Stimulated activated CD4-positive, alpha-beta T cell treated with anti-CD3 and anti-CD28 coated beads, Interleukin-1b, Interleukin-23, amount 100 ng/mL, for 24 hours (primary cell): ENCODE measurements around the gene RAB6A.
"Not testable (repeated sequence)": the region's sequence is repeated elsewhere in the genome, so short reads cannot be mapped to it uniquely, and the experiment has no call there.

ENCODE experiments used
- DNase-seq, 4 experiments: peaks; one replicate each; pipeline ENCODE4 v3.0.0-alpha.2; 2020; ENCODE audit warnings: low read depth in 4 of 4, low spot score in 1 of 4

The RAB6A gene

DNA sequence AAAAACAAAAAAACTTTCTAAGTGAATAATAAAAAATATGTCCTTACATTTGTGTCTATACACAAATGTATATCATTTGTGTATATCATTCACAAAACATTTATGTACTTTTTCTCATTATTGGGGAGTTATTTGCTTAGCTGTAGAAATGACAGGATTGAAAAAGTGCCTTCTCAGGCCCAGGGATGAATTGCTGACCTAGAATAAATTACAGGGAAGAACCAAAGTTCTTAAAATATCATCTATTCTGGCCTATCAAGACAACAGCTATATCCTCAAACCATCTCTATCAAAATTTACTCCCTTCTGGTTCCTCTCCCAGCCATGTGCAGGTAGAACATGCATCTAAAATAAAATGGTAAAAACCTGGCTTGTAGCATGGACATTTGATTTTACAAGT lies 1.9 kb upstream of the RAB6A start:
- no peak for DNase-seq

DNA sequence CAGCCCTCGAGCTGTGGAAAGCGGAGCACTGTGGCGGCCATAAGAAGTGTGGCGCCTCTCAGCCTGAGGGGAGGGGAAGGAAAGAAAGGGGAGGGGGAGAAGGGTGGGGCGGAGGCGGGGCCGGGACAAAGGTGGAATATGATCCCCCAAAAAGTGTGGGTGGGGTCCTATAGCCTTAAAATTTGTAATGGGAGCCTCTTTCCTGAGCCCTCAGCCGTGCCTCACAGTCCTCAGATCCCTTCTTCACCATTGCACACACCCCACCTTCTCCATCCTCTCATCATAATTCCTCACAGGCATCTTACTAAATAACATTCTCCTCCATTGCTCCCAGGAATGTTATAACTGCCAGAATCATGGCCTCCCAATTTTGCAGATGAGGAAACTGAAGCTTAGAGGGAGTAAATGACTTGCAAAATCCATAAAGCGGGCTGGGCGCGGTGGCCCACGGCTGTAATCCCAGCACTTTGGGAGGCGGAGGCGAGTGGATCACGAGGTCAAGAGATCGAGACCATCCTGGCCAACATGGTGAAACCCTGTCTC lies 600 bp upstream of the RAB6A start:
- no peak for DNase-seq

DNA sequence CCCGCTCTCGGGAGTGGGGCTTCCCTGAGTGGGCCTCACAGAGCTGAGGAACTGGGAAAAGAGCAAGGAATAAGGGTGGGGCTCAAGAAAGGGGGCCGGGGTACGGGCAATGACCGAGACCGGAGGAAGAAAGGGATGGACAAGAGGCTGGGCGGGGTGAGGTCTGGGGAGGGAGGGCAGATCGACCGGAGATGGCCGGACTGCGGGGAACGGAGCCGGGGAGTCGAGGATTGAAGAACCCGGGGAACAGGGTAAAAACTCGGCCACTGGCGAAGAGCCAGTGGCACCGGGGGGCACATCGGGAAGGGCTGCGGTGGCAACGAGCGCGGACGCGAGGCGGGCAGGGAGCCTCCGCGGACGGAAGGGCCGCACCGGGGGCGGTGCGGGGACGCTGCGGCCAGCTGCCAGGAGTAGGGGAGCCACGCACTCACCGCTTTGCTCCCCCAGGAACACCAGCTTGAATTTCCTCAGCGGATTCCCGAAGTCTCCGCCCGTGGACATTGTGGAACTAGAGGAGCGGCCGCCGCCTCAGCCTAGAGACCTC lies 667 bp downstream of the RAB6A start:
- peak in 1 of 4 experiments; percentile 3 for DNase-seq

DNA sequence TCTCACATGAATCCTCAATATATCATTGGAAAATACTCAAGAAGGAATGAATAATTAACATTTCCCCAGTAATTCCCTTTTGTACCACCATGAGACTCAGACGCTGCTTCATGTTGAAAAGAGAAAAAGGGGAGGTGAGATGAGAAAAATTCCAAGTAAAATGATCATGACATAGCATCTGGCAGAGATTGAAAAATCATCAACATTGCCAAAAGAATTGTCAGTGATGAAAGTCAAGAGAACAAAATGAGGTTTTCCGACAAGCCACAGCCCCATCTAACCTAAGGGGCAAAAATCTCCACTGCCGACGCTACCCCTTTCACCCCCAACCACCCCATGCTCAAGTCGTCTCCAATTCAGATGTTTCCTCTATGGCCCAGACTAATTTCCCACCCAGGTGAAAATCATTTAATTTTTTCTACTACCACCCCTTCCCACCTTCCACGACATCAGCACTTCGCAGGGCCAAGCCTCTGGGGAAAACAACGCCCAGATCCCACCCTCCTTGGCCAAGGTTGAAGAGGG lies 1.2 kb downstream of the RAB6A start:
- no peak for DNase-seq

DNA sequence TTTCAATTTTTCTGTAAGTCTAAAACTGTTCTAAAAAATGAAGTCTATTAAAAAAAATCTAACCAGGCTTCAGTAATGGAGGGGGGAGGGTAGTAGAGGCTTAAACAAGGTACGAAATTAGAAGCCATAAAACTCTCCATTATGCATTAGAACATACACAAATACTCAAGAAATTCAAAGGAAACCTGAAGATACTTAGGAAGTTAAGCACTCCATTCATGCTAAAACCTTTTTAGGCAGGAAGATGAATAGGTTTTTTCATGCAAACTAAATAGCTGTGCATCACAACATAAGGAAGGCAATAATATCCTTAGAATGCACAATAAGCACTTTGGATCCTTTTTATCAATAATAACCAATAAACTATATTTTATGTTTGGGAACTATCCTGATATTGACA lies 2.4 kb downstream of the RAB6A start:
- DNase-seq, result no peak

DNA sequence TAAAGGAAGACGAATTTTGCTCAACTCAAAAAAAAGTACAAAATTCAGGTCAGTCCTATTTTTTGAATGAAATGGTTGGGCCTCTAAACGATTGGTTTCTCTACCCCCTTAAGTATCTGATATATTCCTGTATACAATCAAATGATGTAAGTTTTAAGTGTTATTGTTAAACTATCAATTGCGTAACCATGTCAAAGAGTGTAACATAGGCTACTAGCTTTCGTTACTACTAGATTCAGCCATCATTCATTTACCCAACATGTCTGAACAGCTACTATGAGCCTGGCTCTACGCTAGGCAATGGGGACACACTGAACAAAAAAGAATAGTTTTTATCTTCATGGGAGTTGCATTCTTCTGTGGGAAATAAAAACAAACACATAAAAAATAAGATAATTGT lies 3.3 kb downstream of the RAB6A start:
- DNase-seq, result no peak

DNA sequence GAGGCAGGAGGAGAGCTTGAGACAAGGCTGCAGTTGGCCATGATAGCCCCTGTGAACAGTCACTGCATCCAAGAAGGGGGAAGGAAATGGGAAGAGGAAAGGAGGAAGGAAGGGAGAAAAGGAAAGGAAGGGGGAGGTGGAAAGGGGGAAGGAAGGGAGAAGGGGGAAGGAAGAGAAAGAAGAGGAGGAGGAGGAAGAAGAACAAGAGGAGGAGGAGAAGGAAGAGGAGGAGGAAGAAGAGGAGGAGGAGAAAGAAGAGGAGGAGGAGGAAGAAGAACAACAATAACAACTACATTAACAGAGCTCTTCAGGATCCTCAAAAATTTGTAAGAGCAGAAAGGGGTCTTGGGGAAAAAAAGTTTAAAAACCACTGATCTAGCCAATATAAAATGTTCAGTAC lies 5.2 kb downstream of the RAB6A start:
- DNase-seq, result no peak

DNA sequence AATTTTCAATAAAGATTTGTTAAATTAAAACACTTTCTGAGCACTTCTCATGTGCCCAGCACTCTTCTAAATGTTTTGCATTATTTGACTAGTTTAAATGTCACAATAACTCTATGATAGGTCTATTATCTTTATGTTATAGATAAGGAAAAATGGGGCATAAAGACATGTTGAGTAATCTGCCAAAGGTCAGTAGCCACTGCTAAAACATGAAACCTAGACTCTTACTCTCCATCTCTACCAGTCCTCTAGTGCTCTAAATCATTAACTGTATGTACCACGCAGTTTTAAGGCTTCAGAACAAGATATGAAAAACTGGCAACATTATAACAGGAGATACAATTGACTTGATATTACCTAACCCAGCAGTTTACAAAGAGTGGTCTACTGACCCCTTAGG lies 6.9 kb downstream of the RAB6A start:
- DNase-seq, result no peak

DNA sequence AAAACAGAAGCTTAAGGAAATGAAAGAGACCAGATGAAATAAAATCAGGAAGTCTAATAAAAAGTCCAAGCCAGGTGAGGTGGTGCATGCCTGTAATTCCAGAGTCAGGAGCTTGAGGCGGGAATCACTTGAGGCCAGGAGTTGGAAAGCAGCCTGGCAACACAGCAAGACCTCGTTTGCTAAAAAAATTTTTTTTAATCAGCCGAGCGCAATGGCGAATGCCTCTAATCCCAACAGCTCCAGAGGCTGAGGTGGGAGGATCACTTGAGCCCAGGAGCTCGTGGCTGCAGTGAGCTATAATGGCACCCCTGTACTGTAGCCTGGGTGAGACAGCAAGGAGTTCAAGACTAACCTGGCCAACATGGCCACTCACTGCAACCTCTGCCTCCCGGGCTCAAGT lies 8.0 kb downstream of the RAB6A start:
- DNase-seq, result no peak

DNA sequence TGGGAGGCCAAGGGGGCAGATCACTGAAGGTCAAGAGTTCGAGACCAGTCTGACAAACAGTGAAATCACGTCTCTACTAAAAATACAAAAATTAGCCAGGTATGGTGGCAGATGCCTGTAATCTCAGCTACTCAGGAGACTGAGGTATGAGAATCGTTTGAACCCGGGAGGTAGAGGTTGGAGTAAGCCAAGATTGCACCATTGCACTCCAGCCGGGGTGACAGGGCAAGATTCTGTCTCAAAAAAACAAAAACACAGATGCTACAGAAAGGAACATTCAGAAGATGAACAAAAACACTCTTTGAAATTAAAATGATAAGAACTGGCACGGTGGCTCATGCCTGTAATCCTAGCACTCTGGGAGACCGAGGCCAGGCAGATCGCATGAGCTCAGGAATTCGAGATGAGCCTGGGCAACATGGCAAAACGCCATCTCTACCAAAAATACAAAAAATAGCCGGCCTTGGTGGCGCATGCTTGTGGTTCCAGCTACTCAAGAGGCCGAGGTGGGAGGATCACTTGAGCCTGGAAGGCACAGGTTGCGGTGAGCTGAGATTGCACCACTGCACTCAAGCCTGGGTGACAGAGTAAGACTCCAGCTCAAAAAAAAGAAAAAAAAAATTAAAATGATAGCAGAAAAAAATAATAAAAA lies 8.5 kb downstream of the RAB6A start:
- DNase-seq, result no peak

DNA sequence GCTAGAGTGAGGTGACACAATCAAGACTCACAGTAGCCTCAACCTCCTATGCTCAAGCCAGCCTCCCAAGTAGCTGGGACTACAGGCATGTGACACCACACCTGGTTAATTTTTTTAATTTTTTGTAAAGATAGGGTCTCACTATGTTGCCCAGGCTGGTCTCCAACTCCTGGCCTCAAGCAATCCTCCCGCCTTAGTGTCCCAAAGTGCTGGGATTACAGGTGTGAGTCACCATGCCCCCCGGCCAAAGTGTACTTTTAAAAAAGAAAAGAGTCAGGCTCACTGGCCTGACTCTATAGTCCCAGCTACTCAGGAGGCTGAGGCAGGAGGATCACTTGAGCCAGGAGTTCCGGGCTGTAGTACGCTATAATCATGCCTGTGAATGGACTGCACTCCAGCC lies 10.0 kb downstream of the RAB6A start:
- DNase-seq, result not testable (repeated sequence)

DNA sequence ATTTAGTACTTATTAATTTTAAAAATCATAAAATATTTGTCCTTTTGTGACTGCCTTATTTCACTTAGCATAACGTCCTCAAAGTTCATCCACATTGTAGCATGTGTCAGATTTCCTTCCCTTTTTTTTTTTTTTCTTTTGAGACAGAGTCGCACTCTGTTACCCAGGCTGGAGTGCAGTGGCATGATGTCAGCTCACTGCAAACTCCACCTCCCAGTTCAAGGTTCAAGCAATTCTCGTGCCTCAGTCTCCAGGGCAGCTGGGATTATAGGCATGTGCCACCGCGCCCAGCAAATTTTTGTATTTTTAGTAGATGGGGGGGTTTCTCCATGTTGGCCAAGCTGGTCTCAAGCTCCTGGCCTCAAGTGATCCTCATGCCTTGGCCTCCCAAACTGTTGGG lies 10.6 kb downstream of the RAB6A start:
- no peak for DNase-seq

DNA sequence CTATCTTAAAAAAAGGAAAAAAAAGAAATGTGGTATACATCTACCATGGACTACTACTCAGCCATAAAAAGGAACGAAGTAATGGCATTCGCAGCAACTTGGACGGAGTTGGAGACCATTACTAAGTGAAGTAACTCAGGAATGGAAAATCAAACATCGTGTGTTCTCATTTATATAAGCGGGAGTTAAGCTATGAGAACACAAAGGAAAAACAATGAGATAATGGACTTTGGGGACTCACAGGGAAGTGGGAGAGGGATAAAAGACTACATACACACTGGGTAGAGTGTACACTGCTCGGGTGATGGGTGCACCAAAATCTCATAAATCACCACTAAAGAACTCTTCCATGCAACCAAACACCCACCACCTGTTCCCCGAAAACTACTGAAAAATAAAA lies 11.8 kb downstream of the RAB6A start:
- no peak for DNase-seq

DNA sequence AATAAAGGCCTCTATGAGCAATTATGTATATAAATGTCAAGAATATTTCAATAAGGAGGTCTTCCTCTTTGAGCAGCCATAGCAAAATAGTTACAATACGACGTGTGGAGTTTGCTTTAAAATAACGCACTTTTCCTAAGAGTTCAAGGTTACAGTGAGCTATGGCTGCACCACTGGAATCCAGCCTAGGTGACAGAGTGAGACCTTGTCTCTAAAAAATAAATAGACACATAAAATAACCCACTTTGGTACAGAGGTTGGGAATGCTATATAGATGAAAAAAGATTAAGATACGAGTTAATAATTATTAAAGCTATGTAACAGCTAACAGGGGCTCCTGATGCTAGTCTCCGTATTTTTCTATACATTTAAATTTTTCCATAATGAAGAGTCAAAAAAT lies 12.6 kb downstream of the RAB6A start:
- no peak for DNase-seq

DNA sequence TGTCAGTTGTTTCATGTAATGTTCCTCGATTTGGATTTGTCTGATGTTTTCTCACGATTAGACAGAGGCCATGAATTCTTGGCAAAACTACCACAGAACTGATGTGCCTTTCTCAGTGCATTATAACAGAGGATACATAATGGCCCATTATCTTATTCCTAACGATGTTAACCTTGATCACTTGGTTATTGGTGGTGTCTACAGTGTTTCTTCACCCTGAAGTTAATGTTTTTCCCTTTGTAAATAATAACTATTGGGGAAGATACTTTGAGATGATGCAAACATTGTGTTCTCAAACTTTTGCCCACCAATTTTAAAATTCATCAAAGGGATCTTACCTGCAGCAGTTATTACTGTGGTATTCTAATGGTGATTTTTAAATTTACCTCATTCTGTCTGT lies 13.1 kb downstream of the RAB6A start:
- DNase-seq, result no peak

DNA sequence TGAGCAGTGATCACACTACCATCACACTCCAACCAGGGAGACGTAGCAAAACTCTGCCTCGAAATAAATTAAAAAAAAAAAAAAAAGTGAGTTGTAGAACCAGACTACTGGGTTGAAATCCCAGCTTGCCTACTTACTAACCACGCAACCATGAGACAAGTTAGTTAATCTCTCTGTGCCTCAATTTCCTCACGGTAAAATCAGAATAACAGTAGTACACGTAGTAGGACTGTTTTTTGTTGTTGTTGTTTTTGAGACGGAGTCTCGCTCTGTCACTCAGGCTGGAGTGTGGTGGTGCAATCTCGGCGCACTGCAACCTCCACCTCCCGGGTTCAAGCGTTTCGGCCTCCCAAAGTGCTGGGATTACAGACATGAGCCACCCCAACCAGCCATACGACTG lies 14.2 kb downstream of the RAB6A start:
- no peak for DNase-seq

DNA sequence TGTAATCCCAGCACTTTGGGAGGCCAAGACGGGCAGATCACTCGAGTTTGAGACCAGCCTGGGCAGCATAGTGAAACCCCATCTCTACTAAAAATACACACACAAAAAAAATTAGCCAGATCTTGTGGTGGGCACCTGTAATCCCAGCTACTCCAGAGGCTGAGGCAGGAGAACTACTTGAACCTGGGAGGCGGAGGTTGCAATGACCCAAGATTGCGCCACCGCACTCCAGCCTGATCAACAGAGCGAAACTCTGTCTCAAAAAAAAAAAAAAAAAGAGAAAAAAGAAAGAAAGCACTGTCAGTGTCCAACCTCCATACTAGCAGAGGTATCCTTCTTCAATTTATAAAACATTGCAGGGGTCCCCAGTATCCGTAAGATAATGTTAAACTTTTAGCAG lies 17.8 kb downstream of the RAB6A start:
- no peak for DNase-seq

DNA sequence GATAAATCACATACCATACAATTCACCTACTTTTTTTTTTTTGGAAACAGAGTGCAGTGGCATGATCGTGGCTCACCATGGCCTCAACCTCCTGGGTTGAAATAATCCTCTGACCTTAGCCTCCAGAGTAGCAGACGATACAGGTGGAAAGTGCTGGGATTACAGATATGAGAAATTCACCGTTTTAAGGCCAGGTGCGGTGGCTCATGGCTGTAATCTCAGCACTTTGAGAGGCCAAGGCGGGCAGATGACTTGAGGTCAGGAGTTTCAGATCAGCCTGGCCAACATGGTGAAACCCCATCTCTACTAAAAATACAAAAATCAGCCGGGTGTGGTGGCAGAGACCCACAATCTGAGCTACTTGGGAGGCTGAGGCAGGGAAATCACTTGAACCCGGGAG lies 24.9 kb downstream of the RAB6A start:
- DNase-seq, result not testable (repeated sequence)

DNA sequence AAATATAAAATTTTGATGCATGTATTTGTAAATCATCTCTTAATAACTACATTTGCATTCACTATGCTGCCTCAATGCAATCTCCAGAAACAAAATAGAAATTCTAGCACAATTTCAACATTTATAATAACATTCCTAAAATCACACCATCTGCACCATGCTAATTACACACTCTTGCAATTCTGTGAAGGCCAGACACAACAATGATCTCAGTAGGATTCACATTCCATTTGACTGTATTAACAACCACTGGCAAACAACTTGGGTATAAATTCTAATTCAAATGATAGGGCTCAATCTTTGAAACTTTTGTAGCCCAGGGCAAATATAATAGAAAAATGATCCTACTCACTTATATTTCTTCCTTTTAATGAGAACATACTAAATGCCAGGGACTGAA lies 25.9 kb downstream of the RAB6A start:
- DNase-seq, result no peak

DNA sequence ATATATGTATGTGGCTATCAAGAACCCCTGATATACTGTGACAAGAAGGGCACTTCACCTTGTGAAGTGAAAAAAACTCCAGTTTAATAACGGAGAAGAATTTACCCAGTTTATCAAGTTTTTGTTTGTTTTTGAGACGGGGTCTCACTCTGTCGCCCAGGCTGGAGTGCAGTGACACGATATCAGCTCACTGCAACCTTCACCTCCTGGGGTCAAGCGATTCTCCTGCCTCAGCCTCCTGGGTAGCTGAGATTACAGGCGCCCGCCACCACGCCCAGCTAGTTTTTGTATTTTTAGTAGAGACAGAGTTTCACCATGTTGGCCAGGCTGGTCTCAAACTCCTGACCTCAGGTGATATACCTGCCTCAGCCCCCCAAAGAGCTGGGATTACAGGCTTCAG lies 26.9 kb downstream of the RAB6A start:
- DNase-seq, result not testable (repeated sequence)

DNA sequence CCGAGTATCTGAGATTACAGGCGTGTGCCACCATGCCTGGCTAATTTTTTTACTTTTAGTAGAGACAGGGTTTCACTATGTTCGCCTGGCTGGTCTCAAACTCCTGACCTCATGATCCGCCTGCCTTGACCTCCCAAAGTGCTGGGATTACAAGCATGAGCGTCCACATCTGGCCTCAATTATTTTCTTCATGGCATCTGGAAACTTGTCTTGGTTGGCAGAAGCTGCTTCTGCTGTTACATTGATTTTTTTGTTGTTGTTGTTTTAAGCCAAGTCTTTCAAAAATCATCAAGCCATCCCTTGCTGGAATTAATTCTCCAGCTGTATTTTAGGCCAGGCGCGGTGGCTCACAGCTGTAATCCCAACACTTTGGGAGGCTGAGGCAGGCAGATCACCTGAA lies 27.9 kb downstream of the RAB6A start:
- DNase-seq, result not testable (repeated sequence)

DNA sequence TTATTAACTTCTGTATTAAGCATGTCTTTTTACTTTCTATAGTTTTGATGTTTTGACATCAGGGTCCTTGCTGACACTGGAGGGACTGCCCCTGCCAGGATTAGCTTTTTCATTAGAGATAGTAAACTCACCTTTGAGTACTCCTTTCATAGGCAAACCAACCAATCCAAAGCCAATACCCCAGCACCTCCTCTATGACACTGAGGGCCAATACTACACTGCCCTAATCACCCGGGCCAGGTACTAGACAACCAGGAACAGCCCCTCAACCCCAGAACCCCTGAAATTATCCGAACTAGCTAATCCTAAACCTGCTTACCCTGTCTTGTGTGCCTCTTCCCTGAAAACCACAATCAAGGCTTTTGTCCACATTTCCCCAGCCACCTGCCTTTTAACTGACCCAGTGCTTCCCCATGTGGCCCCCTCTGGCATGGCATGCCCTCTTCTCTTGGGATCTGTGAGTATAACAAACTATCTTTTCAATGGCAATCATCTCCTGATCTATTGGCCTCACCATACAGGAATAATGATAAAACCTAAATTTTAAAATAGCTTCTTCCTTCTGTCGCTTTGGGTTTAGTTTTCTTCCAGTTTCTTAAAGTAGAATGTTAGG lies 31.2 kb downstream of the RAB6A start:
- DNase-seq, result no peak

DNA sequence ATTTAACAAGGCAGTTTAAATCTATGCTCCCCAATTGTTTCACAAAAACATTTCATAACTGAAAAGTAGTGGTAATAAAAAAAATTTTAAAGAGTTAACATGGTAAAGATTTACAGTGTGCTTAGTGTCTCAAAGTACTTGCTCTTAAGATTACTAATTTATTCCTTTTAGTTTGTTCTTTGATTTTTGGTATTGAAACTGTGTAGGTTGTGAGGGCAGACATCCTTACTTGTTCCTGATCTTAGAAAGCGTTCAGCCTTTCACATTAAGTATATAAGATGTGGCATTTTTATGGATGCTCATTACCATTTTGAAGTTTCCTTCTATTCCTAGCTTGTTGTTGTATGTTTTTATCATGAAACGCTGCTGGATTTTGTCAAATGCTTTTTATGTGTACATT lies 32.9 kb downstream of the RAB6A start:
- no peak for DNase-seq
